Mesothelial cell of epicardium (in vitro differentiated cells): Measurements from ENCODE around the gene SCAP. TPM values are rescaled to one million over a fixed set of nuclear protein-coding genes. Genes with fewer than 3 reads are reported as not detected.

ENCODE experiments used
- DNase-seq, 2 experiments: peaks; one replicate each; pipeline ENCODE4 v3.0.0; 2021; ENCODE audit warnings: low spot score in 2 of 2; ENCODE audit not compliant: unreplicated experiment in 2 of 2
- H3K27ac Mint-ChIP-seq: 2 replicates; pipeline ENCODE4 v1.8.0; 2021; ENCODE audit warnings: mixed read lengths
- H3K27me3 Mint-ChIP-seq: 2 replicates; pipeline ENCODE4 v1.8.0; 2021; ENCODE audit warnings: low read depth, mixed read lengths
- H3K36me3 Mint-ChIP-seq: 2 replicates; pipeline ENCODE4 v1.8.0; 2021; ENCODE audit warnings: mixed read lengths
- H3K4me1 Mint-ChIP-seq: 2 replicates; pipeline ENCODE4 v1.8.0; 2021; ENCODE audit warnings: mixed read lengths
- H3K4me3 Mint-ChIP-seq: 2 replicates; pipeline ENCODE4 v1.8.0; 2021; ENCODE audit warnings: mild to moderate bottlenecking, moderate library complexity, mixed read lengths
- H3K9me3 Mint-ChIP-seq: 2 replicates; pipeline ENCODE4 v1.8.0; 2021; ENCODE audit warnings: mixed read lengths
- total RNA-seq: library from RNA; stranded (reverse); gene quantifications from 3 replicates; pipeline ENCODE4 v1.2.1, GENCODE V29; 2021
- TF ChIP-seq, protein P1 (sequence below): fragments of 200-600 bp; sonication (generic); IDR thresholded peaks from one replicate; pipeline ENCODE4 v1.5.0; 2021; ENCODE audit warnings: antibody characterized with exemption; ENCODE audit not compliant: unreplicated experiment

The SCAP gene
- total RNA-seq, 1 donor from 2014 or later = 113 TPM

DNA sequence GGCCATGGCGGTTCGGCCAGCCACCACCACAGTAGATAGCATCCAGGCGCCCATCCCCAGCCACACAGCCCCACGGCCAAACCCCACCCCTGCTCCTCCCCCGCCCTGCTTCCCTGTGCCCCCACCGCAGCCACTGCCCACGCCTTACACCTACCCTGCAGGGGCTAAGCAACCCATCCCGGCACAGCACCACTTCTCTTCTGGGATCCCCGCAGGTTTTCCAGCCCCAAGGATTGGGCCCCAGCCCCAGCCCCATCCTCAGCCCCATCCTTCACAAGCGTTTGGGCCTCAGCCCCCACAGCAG is 65.4 kb downstream of the SCAP start:
- no peak overlapping the region for H3K27ac Mint-ChIP-seq
- DNase-seq = no peak
- TF ChIP-seq, protein P1, sequence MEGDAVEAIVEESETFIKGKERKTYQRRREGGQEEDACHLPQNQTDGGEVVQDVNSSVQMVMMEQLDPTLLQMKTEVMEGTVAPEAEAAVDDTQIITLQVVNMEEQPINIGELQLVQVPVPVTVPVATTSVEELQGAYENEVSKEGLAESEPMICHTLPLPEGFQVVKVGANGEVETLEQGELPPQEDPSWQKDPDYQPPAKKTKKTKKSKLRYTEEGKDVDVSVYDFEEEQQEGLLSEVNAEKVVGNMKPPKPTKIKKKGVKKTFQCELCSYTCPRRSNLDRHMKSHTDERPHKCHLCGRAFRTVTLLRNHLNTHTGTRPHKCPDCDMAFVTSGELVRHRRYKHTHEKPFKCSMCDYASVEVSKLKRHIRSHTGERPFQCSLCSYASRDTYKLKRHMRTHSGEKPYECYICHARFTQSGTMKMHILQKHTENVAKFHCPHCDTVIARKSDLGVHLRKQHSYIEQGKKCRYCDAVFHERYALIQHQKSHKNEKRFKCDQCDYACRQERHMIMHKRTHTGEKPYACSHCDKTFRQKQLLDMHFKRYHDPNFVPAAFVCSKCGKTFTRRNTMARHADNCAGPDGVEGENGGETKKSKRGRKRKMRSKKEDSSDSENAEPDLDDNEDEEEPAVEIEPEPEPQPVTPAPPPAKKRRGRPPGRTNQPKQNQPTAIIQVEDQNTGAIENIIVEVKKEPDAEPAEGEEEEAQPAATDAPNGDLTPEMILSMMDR = no peak
- no peaks in the 10 kb centered on the region for H3K9me3 Mint-ChIP-seq
- H3K27me3 Mint-ChIP-seq = no peaks in the 10 kb centered on the region
- H3K4me3 Mint-ChIP-seq = no peak overlapping the region
- peaks cover 10% of the 10 kb centered on the region for H3K36me3 Mint-ChIP-seq
- H3K4me1 Mint-ChIP-seq = no peaks in the 10 kb centered on the region

- TF ChIP-seq, protein P1 = no peak
- Mint-ChIP-seq H3K4me3 (no peak overlapping the region), H3K4me1 (peaks cover 4% of the 10 kb centered on the region), H3K27ac (no peak overlapping the region), H3K27me3 (no peaks in the 10 kb centered on the region), H3K36me3 (peaks cover 10% of the 10 kb centered on the region), H3K9me3 (no peaks in the 10 kb centered on the region)
- no peak for DNase-seq
Observed at GRCh38 chr3:47409688-47410416, 65.9 kb downstream of the SCAP start.

DNA sequence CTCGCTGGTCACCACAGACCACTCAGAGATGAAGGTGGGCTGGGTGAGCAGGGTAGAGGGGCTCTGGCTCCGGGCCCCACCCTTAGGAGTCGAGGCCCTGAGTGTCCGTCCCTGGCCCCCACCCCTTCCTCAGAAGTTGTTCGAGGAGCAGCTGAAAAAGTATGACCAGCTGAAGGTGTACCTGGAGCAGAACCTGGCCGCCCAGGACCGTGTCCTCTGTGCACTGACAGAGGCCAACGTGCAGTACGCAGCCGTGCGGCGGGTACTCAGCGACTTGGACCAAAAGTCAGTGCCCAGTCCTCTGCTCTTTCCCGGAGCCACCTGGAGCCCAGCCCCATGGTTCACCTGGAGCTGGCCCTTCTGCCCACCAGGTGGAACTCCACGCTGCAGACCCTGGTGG is 66.5 kb downstream of the SCAP start:
- TF ChIP-seq, protein P1 = no peak
- peaks cover 6% of the 10 kb centered on the region for H3K4me1 Mint-ChIP-seq
- no peak overlapping the region for H3K27ac Mint-ChIP-seq
- no peaks in the 10 kb centered on the region for H3K27me3 Mint-ChIP-seq
- H3K4me3 Mint-ChIP-seq = no peak overlapping the region
- DNase-seq = no peak
- no peaks in the 10 kb centered on the region for H3K9me3 Mint-ChIP-seq
- H3K36me3 Mint-ChIP-seq = peaks cover 10% of the 10 kb centered on the region

- DNase-seq = no peak
- TF ChIP-seq, protein P1 = no peak
- peaks cover 10% of the 10 kb centered on the region for H3K36me3 Mint-ChIP-seq
- H3K27me3 Mint-ChIP-seq = no peaks in the 10 kb centered on the region
- peaks cover 6% of the 10 kb centered on the region for H3K4me1 Mint-ChIP-seq
- H3K9me3 Mint-ChIP-seq = no peaks in the 10 kb centered on the region
- no peak overlapping the region for H3K27ac Mint-ChIP-seq
- no peak overlapping the region for H3K4me3 Mint-ChIP-seq
Observed at GRCh38 chr3:47408839-47409229, 66.9 kb downstream of the SCAP start.

DNA sequence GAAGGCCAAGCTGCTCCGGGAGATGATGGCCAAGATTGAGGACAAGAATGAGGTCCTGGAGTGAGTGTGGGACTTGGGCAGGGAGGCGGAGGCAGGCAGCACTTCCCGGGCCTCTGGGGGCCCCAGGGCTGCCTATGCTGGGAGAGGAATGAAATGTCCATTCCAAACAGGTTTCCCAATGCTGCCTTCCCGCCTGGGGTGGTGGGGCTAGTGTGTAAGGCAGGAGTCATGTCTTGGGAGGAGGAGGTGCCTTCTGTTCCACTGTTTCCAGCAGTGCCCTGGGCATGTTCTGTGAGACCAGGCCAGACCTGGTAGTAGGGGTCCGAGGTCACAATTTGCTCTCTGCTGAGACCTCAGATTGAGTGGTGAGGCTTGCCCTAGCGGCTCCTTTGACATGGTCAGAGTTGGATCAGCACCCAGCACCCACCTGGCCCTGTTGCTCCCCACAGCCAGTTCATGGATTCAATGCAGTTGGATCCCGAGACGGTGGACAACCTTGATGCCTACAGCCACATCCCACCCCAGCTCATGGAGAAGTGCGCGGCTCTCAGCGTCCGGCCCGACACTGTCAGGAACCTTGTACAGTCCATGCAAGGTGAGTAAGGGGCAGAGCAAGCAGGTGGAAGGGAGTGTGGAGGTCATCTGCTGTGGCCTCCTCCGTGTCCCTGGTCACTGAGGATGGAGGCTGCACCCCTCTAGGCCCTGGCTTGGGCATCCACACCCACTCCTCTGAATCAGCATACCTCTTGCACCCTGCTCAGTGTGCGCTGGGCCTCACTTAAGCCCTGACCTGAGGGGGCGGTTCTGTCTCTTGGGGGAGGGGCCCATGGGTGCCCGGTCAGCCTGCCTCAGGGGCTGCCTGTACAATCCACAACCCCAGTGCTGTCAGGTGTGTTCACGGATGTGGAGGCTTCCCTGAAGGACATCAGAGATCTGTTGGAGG is 67.6 kb downstream of the SCAP start:
- Mint-ChIP-seq H3K27me3 (no peaks in the 10 kb centered on the region), H3K36me3 (peaks cover 10% of the 10 kb centered on the region), H3K4me3 (no peak overlapping the region), H3K9me3 (no peaks in the 10 kb centered on the region), H3K27ac (no peak overlapping the region), H3K4me1 (peaks cover 6% of the 10 kb centered on the region)
- TF ChIP-seq, protein P1 = no peak
- no peak for DNase-seq
